ENCODE measurements around the gene SV2C. TPM values are rescaled to one million over a fixed set of nuclear protein-coding genes. Genes with fewer than 3 reads are reported as not detected.

Gene SV2C, protein sequence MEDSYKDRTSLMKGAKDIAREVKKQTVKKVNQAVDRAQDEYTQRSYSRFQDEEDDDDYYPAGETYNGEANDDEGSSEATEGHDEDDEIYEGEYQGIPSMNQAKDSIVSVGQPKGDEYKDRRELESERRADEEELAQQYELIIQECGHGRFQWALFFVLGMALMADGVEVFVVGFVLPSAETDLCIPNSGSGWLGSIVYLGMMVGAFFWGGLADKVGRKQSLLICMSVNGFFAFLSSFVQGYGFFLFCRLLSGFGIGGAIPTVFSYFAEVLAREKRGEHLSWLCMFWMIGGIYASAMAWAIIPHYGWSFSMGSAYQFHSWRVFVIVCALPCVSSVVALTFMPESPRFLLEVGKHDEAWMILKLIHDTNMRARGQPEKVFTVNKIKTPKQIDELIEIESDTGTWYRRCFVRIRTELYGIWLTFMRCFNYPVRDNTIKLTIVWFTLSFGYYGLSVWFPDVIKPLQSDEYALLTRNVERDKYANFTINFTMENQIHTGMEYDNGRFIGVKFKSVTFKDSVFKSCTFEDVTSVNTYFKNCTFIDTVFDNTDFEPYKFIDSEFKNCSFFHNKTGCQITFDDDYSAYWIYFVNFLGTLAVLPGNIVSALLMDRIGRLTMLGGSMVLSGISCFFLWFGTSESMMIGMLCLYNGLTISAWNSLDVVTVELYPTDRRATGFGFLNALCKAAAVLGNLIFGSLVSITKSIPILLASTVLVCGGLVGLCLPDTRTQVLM
- total RNA-seq: not detected in 2 replicates

DNA sequence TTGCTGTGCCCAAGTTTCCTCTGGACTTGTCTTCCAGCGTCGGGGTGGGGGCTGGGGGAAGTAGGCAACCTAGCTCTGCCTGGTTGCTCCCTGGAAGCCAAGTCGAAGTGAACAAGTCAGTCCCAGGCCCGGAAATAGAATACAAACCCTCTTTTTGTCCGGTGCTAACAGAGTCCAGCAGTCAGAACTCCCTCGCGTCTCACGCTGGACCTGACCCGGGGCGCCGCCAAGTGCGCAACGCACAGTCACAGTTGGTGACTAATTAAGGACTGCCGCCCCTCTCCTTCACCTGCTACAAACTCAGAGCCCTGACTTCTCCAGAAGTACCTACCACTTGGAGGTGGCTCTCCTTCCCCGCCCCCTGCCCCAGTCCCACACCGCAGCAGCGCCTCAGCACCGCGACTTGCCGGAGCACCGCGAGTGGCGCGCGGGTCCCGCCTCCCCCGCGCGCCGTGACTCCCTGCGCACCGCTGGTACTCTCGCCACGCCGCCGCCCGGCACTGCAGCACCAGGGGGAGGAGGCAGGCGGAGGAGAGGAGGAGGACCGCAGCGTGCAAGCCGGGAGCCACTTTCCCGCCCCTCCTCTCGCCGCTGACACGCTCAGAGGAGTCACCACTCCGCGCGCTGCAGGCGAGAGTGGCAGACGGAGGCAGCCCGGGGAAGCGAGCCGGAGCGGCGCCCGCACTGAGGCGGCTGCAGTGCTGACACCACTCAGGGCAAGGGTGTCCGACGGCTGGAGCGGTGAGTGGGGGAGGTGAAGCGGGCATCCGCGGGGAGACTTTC, at the start of gene SV2C:
Gene SV2C (plus strand): TSS at position 612 of the 783 bp plus-strand sequence. CDS start 48,368 bp downstream, outside the sequence.

DNA sequence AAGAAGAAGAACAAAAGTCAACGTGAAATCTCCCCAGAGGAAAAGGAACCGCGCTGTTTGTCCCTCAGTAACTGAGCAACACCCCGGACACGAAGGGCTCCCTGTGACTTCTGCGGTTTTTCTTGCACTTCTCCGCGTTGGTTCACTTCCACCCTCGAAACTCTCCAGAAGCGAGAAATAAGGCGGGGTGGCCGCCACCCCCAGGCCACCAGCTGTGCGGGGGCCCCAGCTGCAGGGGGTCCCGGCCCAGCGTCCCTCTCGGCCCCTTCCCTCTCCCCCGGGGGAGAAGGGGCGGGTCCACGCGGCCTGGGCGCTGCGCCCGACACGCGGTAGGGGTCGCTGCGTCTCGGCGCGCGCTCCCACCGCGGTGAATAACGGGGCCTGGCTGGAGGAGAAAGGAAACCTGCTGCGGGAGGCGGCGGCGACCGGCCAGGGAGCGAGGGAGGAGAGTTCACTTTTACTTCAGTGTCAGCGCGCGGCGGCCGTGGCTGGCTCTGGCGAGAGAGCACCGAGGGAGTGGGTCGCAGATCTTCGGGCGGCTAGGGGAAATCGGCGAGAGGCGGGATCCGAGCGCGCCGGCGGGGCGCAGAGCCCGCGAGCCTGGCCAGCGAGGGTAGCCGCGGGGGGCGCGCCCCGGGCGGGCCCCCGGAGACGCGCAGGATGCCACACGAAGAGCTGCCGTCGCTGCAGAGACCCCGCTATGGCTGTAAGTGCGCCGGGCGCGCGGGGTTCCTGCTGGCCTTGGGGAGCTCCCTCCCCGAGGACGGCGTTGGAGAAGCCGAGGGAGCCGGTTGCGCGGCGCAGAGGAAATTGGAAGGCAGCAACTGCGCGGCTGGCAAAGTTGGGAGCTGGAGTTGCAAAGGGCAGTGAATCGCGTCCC, 319.9 kb downstream of the SV2C start, which contains the start of gene IQGAP2:
Gene IQGAP2 (plus strand): TSS at position 400 of the 880 bp plus-strand sequence. CDS start 261 bp downstream, at position 661.

Data from smooth muscle cell of the umbilical artery (primary cell).